H9 (cell line): ENCODE results near the gene MAST4. TPM values are rescaled to one million over a fixed set of nuclear protein-coding genes. Genes with fewer than 3 reads are reported as not detected.

Source experiments
- DNase-seq: peaks from one replicate; pipeline ENCODE4 v3.0.0-alpha.2; 2017
- H2AFZ ChIP-seq: one replicate; pipeline ENCODE4 v1.6.1; 2013; ENCODE audit warnings: mild to moderate bottlenecking, low read length, control low read depth, moderate library complexity
- H2AK5ac ChIP-seq: 2 replicates; pipeline ENCODE4 v1.6.1; 2013; ENCODE audit warnings: low read length, control low read depth, mixed read lengths; ENCODE audit not compliant: insufficient read length
- H2BK120ac ChIP-seq: one replicate; pipeline ENCODE4 v1.6.1; 2013; ENCODE audit warnings: low read depth, mild to moderate bottlenecking, low read length, control low read depth, inconsistent platforms; ENCODE audit not compliant: poor library complexity, severe bottlenecking
- H2BK12ac ChIP-seq: 2 replicates; pipeline ENCODE4 v1.6.1; 2013; ENCODE audit warnings: low read length, control low read depth, mixed read lengths, low read depth; ENCODE audit not compliant: insufficient read length
- H2BK15ac ChIP-seq: 2 replicates; pipeline ENCODE4 v1.6.1; 2013; ENCODE audit warnings: low read depth, low read length, control low read depth
- H2BK20ac ChIP-seq: one replicate; pipeline ENCODE4 v1.6.1; 2013; ENCODE audit warnings: low read depth, mild to moderate bottlenecking, low read length, control low read depth, inconsistent platforms; ENCODE audit not compliant: poor library complexity, severe bottlenecking
- H2BK5ac ChIP-seq: 2 replicates; pipeline ENCODE4 v1.6.1; 2013; ENCODE audit warnings: low read length, control low read depth, mixed read lengths; ENCODE audit not compliant: insufficient read length
- H3K14ac ChIP-seq: 2 replicates; pipeline ENCODE4 v1.6.1; 2013; ENCODE audit warnings: low read length, control low read depth; ENCODE audit not compliant: insufficient read depth
- H3K18ac ChIP-seq: 2 replicates; pipeline ENCODE4 v1.6.1; 2013; ENCODE audit warnings: low read depth, mild to moderate bottlenecking, mixed read lengths, low read length, control low read depth; ENCODE audit not compliant: insufficient read length
- H3K23ac ChIP-seq: 2 replicates; pipeline ENCODE4 v1.6.1; 2013; ENCODE audit warnings: low read length, control low read depth, mixed read lengths, low read depth; ENCODE audit not compliant: insufficient read length
- H3K23me2 ChIP-seq: 2 replicates; pipeline ENCODE4 v1.6.1; 2013; ENCODE audit warnings: low read depth, mild to moderate bottlenecking, mixed read lengths, low read length, control low read depth; ENCODE audit not compliant: insufficient read length, poor library complexity, severe bottlenecking
- H3K27ac ChIP-seq: 2 replicates; pipeline ENCODE4 v1.5.1; 2013; ENCODE audit warnings: low read length, control low read depth, mixed read lengths, low read depth; ENCODE audit not compliant: insufficient read length
- H3K27me3 ChIP-seq: 2 replicates; pipeline ENCODE4 v1.6.1; 2013; ENCODE audit warnings: low read length, control low read depth, inconsistent platforms; ENCODE audit not compliant: insufficient read depth
- H3K4ac ChIP-seq: 2 replicates; pipeline ENCODE4 v1.6.1; 2013; ENCODE audit warnings: low read depth, mild to moderate bottlenecking, control low read depth, inconsistent platforms, low read length, moderate library complexity
- H3K4me1 ChIP-seq: 2 replicates; pipeline ENCODE4 v1.6.1; 2013; ENCODE audit warnings: low read length, control low read depth, inconsistent platforms; ENCODE audit not compliant: insufficient read depth
- H3K4me2 ChIP-seq: 2 replicates; pipeline ENCODE4 v1.6.1; 2013; ENCODE audit warnings: low read length, control low read depth, mixed read lengths; ENCODE audit not compliant: insufficient read length, insufficient read depth
- H3K56ac ChIP-seq: 2 replicates; pipeline ENCODE4 v1.6.1; 2013; ENCODE audit warnings: low read depth, mild to moderate bottlenecking, mixed read lengths, low read length, control low read depth; ENCODE audit not compliant: insufficient read length
- H3K79me1 ChIP-seq: 2 replicates; pipeline ENCODE4 v1.6.1; 2013; ENCODE audit warnings: low read depth, mild to moderate bottlenecking, moderate library complexity, low read length, control low read depth, inconsistent platforms; ENCODE audit not compliant: insufficient read depth, poor library complexity, severe bottlenecking
- H3K79me2 ChIP-seq: 2 replicates; pipeline ENCODE4 v1.6.1; 2013; ENCODE audit warnings: low read length, control low read depth, inconsistent platforms; ENCODE audit not compliant: insufficient read depth
- H3K9ac ChIP-seq: 2 replicates; pipeline ENCODE4 v1.6.1; 2013; ENCODE audit warnings: low read length, control low read depth, mixed read lengths; ENCODE audit not compliant: insufficient read length; ENCODE audit errors: extremely low read depth
- H3K9me3 ChIP-seq: one replicate; pipeline ENCODE4 v1.6.1; 2013; ENCODE audit warnings: low read depth, low read length, inconsistent platforms; ENCODE audit not compliant: control insufficient read depth
- H3T11ph ChIP-seq: one replicate; pipeline ENCODE4 v1.6.1; 2013; ENCODE audit warnings: mild to moderate bottlenecking, low read length, control low read depth, inconsistent platforms
- H4K20me1 ChIP-seq: one replicate; pipeline ENCODE4 v1.6.1; 2013; ENCODE audit not compliant: control insufficient read depth, insufficient read length, insufficient read depth
- H4K5ac ChIP-seq: 2 replicates; pipeline ENCODE4 v1.6.1; 2013; ENCODE audit warnings: low read depth, mild to moderate bottlenecking, mixed read lengths, low read length, control low read depth; ENCODE audit not compliant: insufficient read length
- H4K8ac ChIP-seq: replicated peaks from 2 replicates; pipeline ENCODE4 v1.6.1; 2013; ENCODE audit warnings: low read length, control low read depth, mixed read lengths, low read depth; ENCODE audit not compliant: insufficient read length
- H4K91ac ChIP-seq: 2 replicates; pipeline ENCODE4 v1.6.1; 2013; ENCODE audit warnings: low read depth, mild to moderate bottlenecking, moderate library complexity, mixed read lengths, low read length, control low read depth; ENCODE audit not compliant: insufficient read length
- H3K27ac Mint-ChIP-seq, 3 experiments: 2 replicates in 2 of 3; 3 replicates in 1 of 3; pipeline ENCODE4 v1.8.0; 2020 to 2021; ENCODE audit warnings: mixed read lengths in 3 of 3, mild to moderate bottlenecking in 1 of 3, moderate library complexity in 1 of 3
- H3K27me3 Mint-ChIP-seq: 2 replicates; pipeline ENCODE4 v1.8.0; 2021; ENCODE audit warnings: low read depth, mild to moderate bottlenecking, moderate library complexity, mixed read lengths
- H3K36me3 Mint-ChIP-seq, 3 experiments: 2 replicates in 2 of 3; 3 replicates in 1 of 3; pipeline ENCODE4 v1.8.0; 2020 to 2021; ENCODE audit warnings: low read depth in 3 of 3, mixed read lengths in 3 of 3; ENCODE audit not compliant: insufficient read depth in 1 of 3
- H3K4me1 Mint-ChIP-seq, 2 experiments: 2 replicates each; pipeline ENCODE4 v1.8.0; 2020; ENCODE audit warnings: mixed read lengths in 2 of 2
- H3K4me3 Mint-ChIP-seq, 2 experiments: 2 replicates in 1 of 2; 3 replicates in 1 of 2; pipeline ENCODE4 v1.8.0; 2020 to 2021; ENCODE audit warnings: mild to moderate bottlenecking in 2 of 2, mixed read lengths in 2 of 2, moderate library complexity in 1 of 2
- H3K9me3 Mint-ChIP-seq, 2 experiments: 2 replicates in 1 of 2; 3 replicates in 1 of 2; pipeline ENCODE4 v1.8.0; 2020; ENCODE audit warnings: mild to moderate bottlenecking in 2 of 2, mixed read lengths in 2 of 2, moderate library complexity in 1 of 2
- CTCF ChIP-seq: fragments of 200-600 bp; sonication (generic); conservative IDR thresholded peaks from 3 replicates; pipeline ENCODE4 v1.8.0; 2021; ENCODE audit warnings: antibody characterized with exemption, mild to moderate bottlenecking
- WGBS: extraction: QIAGEN DNeasy Blood & Tissue Kit; methylation state at CpG from one replicate; pipeline ENCODE4 v1.1.7; 2013; ENCODE audit warnings: missing lambda C conversion rate, low lambda C conversion rate, mixed read lengths; ENCODE audit not compliant: insufficient read length; ENCODE audit errors: extremely low coverage; 5-methylcytosine and 5-hydroxymethylcytosine counted together
- total RNA-seq: library from RNA; stranded (reverse); gene quantifications from 2 replicates; pipeline ENCODE4 v1.2.1, GENCODE V29; 2021

The MAST4 gene
- total RNA-seq, 1 experiment from 2014 or later: 3.7 TPM

GRCh38 chr5:66898241-66898995 lies 302.2 kb downstream of the MAST4 start:
- H3K4me1 Mint-ChIP-seq: peaks cover 8% of the 10 kb centered on the region in 2 experiments
- Histone ChIP-seq H3K9ac (no peak overlapping the region), H3K79me1 (no peaks in the 10 kb centered on the region), H3K27me3 (peaks cover 6% of the 10 kb centered on the region; the same call in 1 of the 2 replicates), H3K18ac (no peak overlapping the region), H4K5ac (no peak overlapping the region), H4K91ac (no peak overlapping the region), H3K23me2 (no peaks in the 10 kb centered on the region), H4K20me1 (no peaks in the 10 kb centered on the region), H3K4me2 (no peak overlapping the region), H3K4ac (no peak overlapping the region), H2BK20ac (no peak overlapping the region), H3K79me2 (no peaks in the 10 kb centered on the region), H4K8ac (no peak overlapping the region), H2AK5ac (no peak overlapping the region), H2BK5ac (no peak overlapping the region), H2BK15ac (no peak overlapping the region), H2AFZ (no peak overlapping the region), H3K27ac (no peak overlapping the region), H2BK12ac (no peak overlapping the region), H3K4me1 (peaks cover under 1% of the 10 kb centered on the region; the same call in 1 of the 2 replicates), H3K56ac (no peak overlapping the region), H3K23ac (no peak overlapping the region), H3K14ac (no peak overlapping the region), H3T11ph (no peak overlapping the region), H2BK120ac (no peak overlapping the region), H3K9me3 (no peaks in the 10 kb centered on the region)
- TF ChIP-seq CTCF: no peak
- no peak overlapping the region for H3K4me3 Mint-ChIP-seq
- H3K27ac Mint-ChIP-seq: no peak overlapping the region; a peak in 1 of 7 replicates
- H3K27me3 Mint-ChIP-seq: peaks cover 70% of the 10 kb centered on the region
- no peaks in the 10 kb centered on the region for H3K36me3 Mint-ChIP-seq
- DNase-seq: no peak
- WGBS: no CpG with 5 or more reads among the region's 2 CpGs
- H3K9me3 Mint-ChIP-seq: no peaks in the 10 kb centered on the region; a peak in 1 of 5 replicates
